GM18499 (cell line): ENCODE measurements around the gene PHKB.
"Not testable (repeated sequence)": the region's sequence is repeated elsewhere in the genome, so short reads cannot be mapped to it uniquely, and the experiment has no call there.

Source experiments
- ATAC-seq: cut with Tn5 transposase; IDR thresholded peaks from one replicate; pipeline ENCODE4 v1.9.1; 2021; ENCODE audit warnings: moderate number of reproducible peaks; ENCODE audit not compliant: insufficient read depth, unreplicated experiment

PHKB gene

GRCh38 chr16:47554587-47554986 is 93.5 kb downstream of the PHKB start:
- ATAC-seq = not testable (repeated sequence)

- no peak for ATAC-seq
These were observed 100.2 kb downstream of the PHKB start for GRCh38 chr16:47561286-47561685.

GRCh38 chr16:47562366-47562765 is 101.2 kb downstream of the PHKB start:
- ATAC-seq = no peak

- ATAC-seq = no peak
These were observed 104.3 kb downstream of the PHKB start for GRCh38 chr16:47565454-47565853.

- ATAC-seq = no peak
These were observed 106.2 kb downstream of the PHKB start for GRCh38 chr16:47567321-47567720.

GRCh38 chr16:47568351-47568750 is 107.2 kb downstream of the PHKB start:
- no peak for ATAC-seq

- no peak for ATAC-seq
These were observed 109.9 kb downstream of the PHKB start for GRCh38 chr16:47571049-47571448.

- no peak for ATAC-seq
These were observed 110.6 kb downstream of the PHKB start for GRCh38 chr16:47571711-47572110.

GRCh38 chr16:47574091-47575054 is 113.2 kb downstream of the PHKB start:
- no peak for ATAC-seq

- ATAC-seq = no peak
These were observed 115.9 kb downstream of the PHKB start for GRCh38 chr16:47577029-47577428.

GRCh38 chr16:47578033-47578432 is 116.9 kb downstream of the PHKB start:
- no peak for ATAC-seq

GRCh38 chr16:47578573-47578972 is 117.4 kb downstream of the PHKB start:
- no peak for ATAC-seq

- ATAC-seq = no peak
These were observed 120.0 kb downstream of the PHKB start for GRCh38 chr16:47581114-47581513.

GRCh38 chr16:47584464-47585225 is 123.5 kb downstream of the PHKB start:
- no peak for ATAC-seq

- ATAC-seq = no peak
These were observed 125.0 kb downstream of the PHKB start for GRCh38 chr16:47586121-47586520.

GRCh38 chr16:47590472-47590871 is 129.3 kb downstream of the PHKB start:
- no peak for ATAC-seq

GRCh38 chr16:47592232-47592631 is 131.1 kb downstream of the PHKB start:
- no peak for ATAC-seq

- peak; percentile 58 for ATAC-seq
These were observed 138.4 kb downstream of the PHKB start for GRCh38 chr16:47599512-47599911.

- no peak for ATAC-seq
These were observed 139.2 kb downstream of the PHKB start for GRCh38 chr16:47600376-47600775.

- ATAC-seq = no peak
These were observed 143.2 kb downstream of the PHKB start for GRCh38 chr16:47604306-47604705.

- ATAC-seq = no peak
These were observed 149.9 kb downstream of the PHKB start for GRCh38 chr16:47611042-47611441.
